Body of pancreas (tissue), 4 donors: Measurements from ENCODE around the gene COL4A2.

Source experiments
- POLR2A ChIP-seq, 3 donors: fragments of 450-650 bp; IDR thresholded peaks; one replicate each; pipeline ENCODE4 v1.6.1; 2016; ENCODE audit warnings: antibody characterized with exemption in 3 of 3, mild to moderate bottlenecking in 2 of 3
- TF ChIP-seq, protein P1 (sequence below), 7 experiments: fragments of 450-650 bp in 4 of 7; fragments of 200-600 bp in 3 of 7; sonication (generic) in 3 of 7; IDR thresholded peaks; one replicate each; pipeline ENCODE4 v1.5.1; 2016 to 2019; ENCODE audit warnings: antibody characterized with exemption in 7 of 7

GRCh38 chr13:110466266-110466915 lies 159.3 kb downstream of the COL4A2 start:
- TF ChIP-seq, protein P1, sequence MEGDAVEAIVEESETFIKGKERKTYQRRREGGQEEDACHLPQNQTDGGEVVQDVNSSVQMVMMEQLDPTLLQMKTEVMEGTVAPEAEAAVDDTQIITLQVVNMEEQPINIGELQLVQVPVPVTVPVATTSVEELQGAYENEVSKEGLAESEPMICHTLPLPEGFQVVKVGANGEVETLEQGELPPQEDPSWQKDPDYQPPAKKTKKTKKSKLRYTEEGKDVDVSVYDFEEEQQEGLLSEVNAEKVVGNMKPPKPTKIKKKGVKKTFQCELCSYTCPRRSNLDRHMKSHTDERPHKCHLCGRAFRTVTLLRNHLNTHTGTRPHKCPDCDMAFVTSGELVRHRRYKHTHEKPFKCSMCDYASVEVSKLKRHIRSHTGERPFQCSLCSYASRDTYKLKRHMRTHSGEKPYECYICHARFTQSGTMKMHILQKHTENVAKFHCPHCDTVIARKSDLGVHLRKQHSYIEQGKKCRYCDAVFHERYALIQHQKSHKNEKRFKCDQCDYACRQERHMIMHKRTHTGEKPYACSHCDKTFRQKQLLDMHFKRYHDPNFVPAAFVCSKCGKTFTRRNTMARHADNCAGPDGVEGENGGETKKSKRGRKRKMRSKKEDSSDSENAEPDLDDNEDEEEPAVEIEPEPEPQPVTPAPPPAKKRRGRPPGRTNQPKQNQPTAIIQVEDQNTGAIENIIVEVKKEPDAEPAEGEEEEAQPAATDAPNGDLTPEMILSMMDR (IDR thresholded peaks at IDR 0.05): no peak
- no peak for TF ChIP-seq POLR2A (IDR thresholded peaks at IDR 0.05)
